ENCODE results near the gene PLEKHF1. TPM values are rescaled to one million over a fixed set of nuclear protein-coding genes. Genes with fewer than 3 reads are reported as not detected.
"Not testable (repeated sequence)": the region's sequence is repeated elsewhere in the genome, so short reads cannot be mapped to it uniquely, and the experiment has no call there.

PLEKHF1 gene
- polyA plus RNA-seq, 1 donor, result 2.5 TPM

DNA sequence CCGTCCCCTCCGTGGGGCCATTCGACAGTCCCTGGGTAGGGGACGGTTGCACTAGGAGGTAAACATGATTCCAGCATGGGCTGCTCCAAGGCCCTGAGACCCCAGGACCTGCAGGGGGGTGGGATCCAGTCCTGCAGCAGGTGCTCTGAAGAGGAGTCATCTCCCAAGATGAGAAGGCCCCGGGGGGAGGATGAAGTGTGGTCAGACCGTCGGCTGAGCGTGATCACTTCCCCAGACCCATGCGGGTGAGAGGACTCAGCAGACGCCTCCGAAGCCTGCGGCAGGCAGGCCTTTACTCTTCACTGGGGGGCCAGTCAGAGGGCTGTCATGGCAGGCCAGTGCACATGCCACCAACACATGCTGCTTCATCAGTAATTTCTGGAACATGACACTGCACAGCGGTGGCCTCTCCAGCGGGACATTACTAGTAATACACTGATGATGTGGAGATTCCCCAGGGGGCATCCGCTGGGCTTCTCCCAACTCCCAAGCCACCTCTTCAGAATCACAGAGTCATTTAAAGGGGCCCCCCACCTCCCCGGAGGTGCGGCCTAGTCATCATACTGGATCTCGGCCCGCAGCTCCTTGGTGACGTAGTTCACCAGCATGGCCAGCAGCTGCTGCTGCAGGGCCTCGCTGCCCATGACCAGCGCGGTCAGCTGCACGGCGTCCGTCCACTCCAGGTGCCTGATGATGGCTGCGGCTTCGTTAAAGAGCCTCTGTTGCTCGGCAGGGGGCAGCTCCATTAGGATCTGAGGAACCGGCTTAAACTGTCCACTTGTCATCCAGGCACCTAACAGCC is 37.1 kb downstream of the PLEKHF1 start:
- H3K27me3 ChIP-seq (ENCODE audit: control insufficient read depth, insufficient read depth, low read length), result no peaks in the 10 kb centered on the region
- no peak overlapping the region for H3K27ac ChIP-seq (ENCODE audit: low read length)
- H3K4me3 ChIP-seq (ENCODE audit: low read length), result no peak overlapping the region
- H3K4me1 ChIP-seq (ENCODE audit: control insufficient read depth, insufficient read depth, low read length), result peaks cover 6% of the 10 kb centered on the region
- peaks cover 29% of the 10 kb centered on the region for H3K36me3 ChIP-seq (ENCODE audit: control insufficient read depth, insufficient read depth, low read length)
- H3K9me3 ChIP-seq (ENCODE audit: control insufficient read depth, low read depth, low read length), result no peaks in the 10 kb centered on the region
- no CpG with 5 or more reads among the region's 30 CpGs for WGBS (ENCODE audit: insufficient coverage, low lambda C conversion rate)
- DNase-seq, result no peak

DNA sequence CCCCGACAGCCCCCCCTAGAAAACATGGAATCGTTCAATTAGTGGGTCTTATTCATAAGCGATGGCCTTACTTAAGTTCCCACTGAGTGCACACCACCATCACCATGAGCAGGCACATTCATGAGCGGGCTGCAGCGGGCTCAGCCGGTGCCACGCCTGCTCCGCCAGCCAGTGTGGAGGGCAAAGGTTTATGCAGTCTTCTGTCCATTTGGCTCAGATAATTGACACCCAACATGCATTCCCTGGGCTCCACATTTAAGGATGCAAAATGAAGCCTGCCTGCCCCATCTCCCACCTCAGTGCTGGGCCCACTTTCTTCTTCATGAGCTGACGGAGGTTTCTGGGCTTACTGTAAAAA is 37.7 kb downstream of the PLEKHF1 start:
- H3K4me1 ChIP-seq (ENCODE audit: control insufficient read depth, insufficient read depth, low read length), result peaks cover 10% of the 10 kb centered on the region
- no peaks in the 10 kb centered on the region for H3K27me3 ChIP-seq (ENCODE audit: control insufficient read depth, insufficient read depth, low read length)
- WGBS (ENCODE audit: insufficient coverage, low lambda C conversion rate), result no CpG with 5 or more reads among the region's 9 CpGs
- no peak for DNase-seq
- no peak overlapping the region for H3K4me3 ChIP-seq (ENCODE audit: low read length)
- H3K27ac ChIP-seq (ENCODE audit: low read length), result no peak overlapping the region
- no peaks in the 10 kb centered on the region for H3K9me3 ChIP-seq (ENCODE audit: control insufficient read depth, low read depth, low read length)
- H3K36me3 ChIP-seq (ENCODE audit: control insufficient read depth, insufficient read depth, low read length), result peaks cover 32% of the 10 kb centered on the region

DNA sequence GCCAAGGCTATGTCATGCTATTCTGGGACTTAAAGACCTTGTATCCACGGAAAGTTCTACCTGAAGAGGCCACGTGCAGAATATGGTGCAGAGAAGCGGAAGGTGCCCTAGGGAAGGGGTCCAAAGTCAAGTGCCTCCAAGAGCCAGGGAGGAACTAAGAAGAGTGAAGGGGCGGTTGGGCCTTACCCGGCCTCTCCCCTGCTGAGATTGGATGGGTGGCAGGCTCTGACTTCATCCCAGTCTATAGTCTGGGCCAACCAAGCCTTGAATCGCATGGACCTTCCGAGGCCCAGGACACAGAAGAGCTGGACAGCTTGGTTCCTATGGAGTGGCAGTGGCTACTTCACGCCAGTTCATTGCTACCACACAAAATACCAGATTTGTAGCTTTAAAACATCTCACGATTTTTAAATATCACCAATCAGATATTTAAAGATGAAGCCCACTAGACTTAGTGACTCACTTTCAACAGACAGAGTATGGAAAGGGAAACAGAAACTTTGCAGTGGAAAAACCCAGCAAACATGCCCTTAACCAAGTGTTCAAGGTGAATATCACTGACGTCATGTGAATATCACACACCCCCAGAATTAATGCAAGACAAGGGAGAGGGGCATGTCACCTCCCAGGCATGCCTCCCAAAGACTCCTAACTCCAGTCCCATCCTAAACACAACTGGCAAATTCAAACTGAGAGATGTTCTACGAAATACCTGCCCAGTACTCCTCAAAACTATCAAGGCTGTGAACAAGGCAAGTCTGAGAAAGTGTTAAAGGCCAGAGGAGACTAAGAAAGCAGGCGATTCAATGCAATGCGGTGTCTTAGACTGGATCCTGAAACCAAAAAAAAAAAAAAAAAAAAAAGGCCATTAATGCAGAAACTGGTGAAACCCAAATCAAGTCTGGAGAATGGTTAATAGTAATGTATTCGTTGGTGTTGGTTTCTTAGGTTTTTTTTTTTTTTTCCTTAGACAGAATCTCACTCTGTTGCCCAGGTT is 39.6 kb downstream of the PLEKHF1 start:
- WGBS (ENCODE audit: insufficient coverage, low lambda C conversion rate), result 90% methylated on average over 2 of the region's 14 CpGs
- H3K4me3 ChIP-seq (ENCODE audit: low read length), result no peak overlapping the region
- no peaks in the 10 kb centered on the region for H3K9me3 ChIP-seq (ENCODE audit: control insufficient read depth, low read depth, low read length)
- peaks cover 32% of the 10 kb centered on the region for H3K36me3 ChIP-seq (ENCODE audit: control insufficient read depth, insufficient read depth, low read length)
- H3K4me1 ChIP-seq (ENCODE audit: control insufficient read depth, insufficient read depth, low read length), result peaks cover 23% of the 10 kb centered on the region
- no peak for DNase-seq
- no peak overlapping the region for H3K27ac ChIP-seq (ENCODE audit: low read length)
- no peaks in the 10 kb centered on the region for H3K27me3 ChIP-seq (ENCODE audit: control insufficient read depth, insufficient read depth, low read length)

DNA sequence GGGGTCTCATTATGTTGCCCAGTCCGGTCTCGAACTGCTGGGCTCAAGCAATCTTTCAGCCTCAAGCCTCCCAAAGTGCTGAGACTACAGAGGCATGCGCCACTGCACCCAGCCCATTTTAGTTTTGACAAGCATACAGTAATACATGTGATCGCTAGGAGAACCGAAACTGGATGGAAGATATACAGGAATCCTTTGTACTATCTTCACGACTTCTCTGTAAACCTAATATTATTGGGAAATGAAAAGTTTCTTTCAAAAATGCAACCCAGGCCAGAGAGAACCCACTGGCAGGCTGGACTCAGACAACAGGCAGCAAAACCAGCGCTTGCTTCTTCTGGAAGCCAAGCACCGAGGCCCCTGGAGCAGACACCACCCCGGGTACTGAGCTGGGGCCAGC is 40.4 kb downstream of the PLEKHF1 start:
- WGBS (ENCODE audit: insufficient coverage, low lambda C conversion rate), result no CpG with 5 or more reads among the region's 9 CpGs

DNA sequence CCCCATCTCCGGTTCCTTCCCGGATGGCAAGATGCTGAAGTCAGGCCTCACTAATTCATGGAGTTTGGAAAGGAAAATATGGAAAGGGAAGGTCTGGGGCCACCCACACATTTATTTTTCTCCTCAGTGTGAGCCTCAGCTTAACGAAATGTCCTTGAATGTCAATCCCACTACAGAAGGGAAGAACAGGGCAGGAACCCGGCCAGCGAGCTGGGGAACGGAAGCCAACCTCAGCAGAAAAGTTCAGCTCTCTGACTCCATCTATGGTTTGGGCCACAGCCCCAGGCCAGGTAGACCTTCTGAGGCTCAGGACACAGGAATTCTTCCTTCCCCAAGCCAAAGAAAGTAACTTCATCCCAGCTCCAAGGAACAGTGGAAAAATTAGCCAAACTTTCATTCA is 41.4 kb downstream of the PLEKHF1 start:
- no peak overlapping the region for H3K4me3 ChIP-seq (ENCODE audit: low read length)
- peaks cover 23% of the 10 kb centered on the region for H3K4me1 ChIP-seq (ENCODE audit: control insufficient read depth, insufficient read depth, low read length)
- H3K36me3 ChIP-seq (ENCODE audit: control insufficient read depth, insufficient read depth, low read length), result peaks cover 29% of the 10 kb centered on the region
- no CpG with 5 or more reads among the region's 6 CpGs for WGBS (ENCODE audit: insufficient coverage, low lambda C conversion rate)
- H3K27ac ChIP-seq (ENCODE audit: low read length), result no peak overlapping the region
- no peaks in the 10 kb centered on the region for H3K9me3 ChIP-seq (ENCODE audit: control insufficient read depth, low read depth, low read length)
- no peaks in the 10 kb centered on the region for H3K27me3 ChIP-seq (ENCODE audit: control insufficient read depth, insufficient read depth, low read length)
- DNase-seq, result no peak

More for the DNA sequence above, 40.4 kb downstream of the PLEKHF1 start:
- Histone ChIP-seq H3K9me3 (ENCODE audit: control insufficient read depth, low read depth, low read length) (no peaks in the 10 kb centered on the region), H3K27ac (ENCODE audit: low read length) (no peak overlapping the region), H3K4me3 (ENCODE audit: low read length) (no peak overlapping the region), H3K4me1 (ENCODE audit: control insufficient read depth, insufficient read depth, low read length) (peaks cover 23% of the 10 kb centered on the region), H3K36me3 (ENCODE audit: control insufficient read depth, insufficient read depth, low read length) (peaks cover 32% of the 10 kb centered on the region), H3K27me3 (ENCODE audit: control insufficient read depth, insufficient read depth, low read length) (no peaks in the 10 kb centered on the region)
- DNase-seq, result no peak

DNA sequence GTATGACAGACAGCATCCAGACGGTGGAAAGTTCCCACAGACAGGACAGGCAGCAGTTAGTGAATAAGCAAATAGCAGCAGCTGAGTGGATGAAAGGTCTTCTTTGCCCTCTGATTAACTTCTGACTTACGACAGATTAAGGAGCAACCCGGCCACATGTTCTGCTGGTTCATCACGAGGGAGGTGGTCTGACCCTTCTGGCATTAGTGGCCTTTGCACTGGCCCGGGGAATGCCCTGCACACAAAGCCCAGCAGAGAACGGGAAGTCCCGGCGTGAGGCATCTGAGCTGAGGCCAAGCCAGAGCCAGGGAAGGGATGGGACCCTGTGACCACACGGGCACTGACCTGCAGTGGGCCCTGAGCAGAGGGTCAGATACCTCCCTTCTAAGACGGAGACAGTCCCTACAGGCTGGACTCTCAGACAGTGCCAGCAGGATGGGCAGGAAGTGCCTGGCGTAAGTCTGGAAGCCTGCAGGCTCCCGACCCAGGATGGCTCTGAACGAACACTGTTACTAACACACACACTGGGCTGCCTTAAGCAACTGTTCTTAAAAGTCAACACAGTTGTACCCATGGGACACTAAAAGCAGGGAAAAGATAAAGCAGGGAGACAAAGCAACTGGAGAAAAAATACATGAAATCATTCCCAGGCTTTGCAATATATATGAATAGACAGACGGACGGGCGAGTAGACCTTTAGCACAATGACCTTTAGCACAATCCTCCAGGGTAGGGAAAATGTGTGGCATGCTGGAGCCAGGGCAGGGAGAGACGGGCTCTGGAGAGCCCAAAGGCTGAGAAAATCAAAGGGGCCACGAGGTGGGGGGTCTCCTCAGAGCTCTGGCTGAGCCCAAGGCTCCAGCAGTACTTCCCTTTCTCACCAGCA is 43.5 kb downstream of the PLEKHF1 start:
- H3K27me3 ChIP-seq (ENCODE audit: control insufficient read depth, insufficient read depth, low read length), result no peaks in the 10 kb centered on the region
- peaks cover 23% of the 10 kb centered on the region for H3K4me1 ChIP-seq (ENCODE audit: control insufficient read depth, insufficient read depth, low read length)
- 20% methylated on average over 1 of the region's 18 CpGs for WGBS (ENCODE audit: insufficient coverage, low lambda C conversion rate)
- no peaks in the 10 kb centered on the region for H3K9me3 ChIP-seq (ENCODE audit: control insufficient read depth, low read depth, low read length)
- peaks cover 14% of the 10 kb centered on the region for H3K36me3 ChIP-seq (ENCODE audit: control insufficient read depth, insufficient read depth, low read length)
- H3K4me3 ChIP-seq (ENCODE audit: low read length), result peak overlapping the region; percentile 17
- DNase-seq, result peak; percentile 86 to 89
- peak overlapping the region; percentile 73 for H3K27ac ChIP-seq (ENCODE audit: low read length)

DNA sequence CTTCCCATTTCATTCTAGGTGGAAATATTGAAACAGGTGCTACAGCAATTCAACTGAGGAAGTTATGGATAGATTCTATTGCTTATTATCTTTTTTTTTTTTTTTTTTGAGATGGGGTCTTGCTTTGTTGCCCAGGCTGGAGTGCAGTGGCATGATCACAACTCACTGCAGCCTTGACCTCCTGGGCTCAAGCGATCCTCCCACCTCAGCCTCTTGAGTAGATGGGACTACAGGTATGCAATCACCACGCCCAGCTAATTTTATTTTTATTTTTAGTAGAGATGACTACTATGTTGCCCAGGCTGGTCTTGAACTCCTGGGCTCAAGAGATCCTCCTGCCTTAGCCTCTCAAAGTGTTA is 44.2 kb downstream of the PLEKHF1 start:
- not testable (repeated sequence) for DNase-seq; H3K4me3 ChIP-seq (ENCODE audit: low read length); H3K27me3 ChIP-seq (ENCODE audit: control insufficient read depth, insufficient read depth, low read length); H3K9me3 ChIP-seq (ENCODE audit: control insufficient read depth, low read depth, low read length)
- peaks cover 23% of the 10 kb centered on the region for H3K4me1 ChIP-seq (ENCODE audit: control insufficient read depth, insufficient read depth, low read length)
- WGBS (ENCODE audit: insufficient coverage, low lambda C conversion rate), result no CpG with 5 or more reads among the region's 2 CpGs
- peak overlapping the region; percentile 73 for H3K27ac ChIP-seq (ENCODE audit: low read length)
- H3K36me3 ChIP-seq (ENCODE audit: control insufficient read depth, insufficient read depth, low read length), result peaks cover 12% of the 10 kb centered on the region

DNA sequence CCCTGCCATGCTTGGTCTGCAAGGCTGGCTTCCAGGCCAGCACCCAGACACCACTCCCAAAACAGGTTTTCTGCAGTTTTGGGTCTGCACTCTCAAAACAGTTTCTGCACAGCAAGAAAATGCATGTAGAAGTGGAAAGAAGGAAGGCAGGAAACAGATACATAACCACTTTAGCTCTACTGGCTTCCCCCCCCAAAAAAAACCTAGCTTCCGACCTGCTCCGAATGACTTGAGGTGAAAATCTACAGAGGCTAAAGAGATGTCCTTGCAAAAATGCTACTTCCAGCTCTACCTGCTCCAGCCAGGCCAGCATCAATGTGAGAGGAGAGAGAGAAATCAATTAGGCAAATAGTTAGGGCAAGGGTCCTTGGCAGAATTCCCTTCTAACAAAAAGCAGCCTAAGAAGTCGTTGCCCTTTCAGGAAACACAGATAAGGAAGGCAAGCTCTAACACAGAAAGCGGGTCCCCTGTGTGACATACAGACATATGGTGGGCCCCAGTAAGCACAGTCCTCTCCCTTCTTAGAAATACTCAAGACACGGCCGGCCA is 46.4 kb downstream of the PLEKHF1 start:
- H3K27ac ChIP-seq (ENCODE audit: low read length), result no peak overlapping the region
- H3K9me3 ChIP-seq (ENCODE audit: control insufficient read depth, low read depth, low read length), result no peaks in the 10 kb centered on the region
- H3K4me3 ChIP-seq (ENCODE audit: low read length), result no peak overlapping the region
- H3K36me3 ChIP-seq (ENCODE audit: control insufficient read depth, insufficient read depth, low read length), result peaks cover 7% of the 10 kb centered on the region
- H3K4me1 ChIP-seq (ENCODE audit: control insufficient read depth, insufficient read depth, low read length), result peaks cover 28% of the 10 kb centered on the region
- no CpG with 5 or more reads among the region's 6 CpGs for WGBS (ENCODE audit: insufficient coverage, low lambda C conversion rate)
- H3K27me3 ChIP-seq (ENCODE audit: control insufficient read depth, insufficient read depth, low read length), result no peaks in the 10 kb centered on the region
- no peak for DNase-seq

DNA sequence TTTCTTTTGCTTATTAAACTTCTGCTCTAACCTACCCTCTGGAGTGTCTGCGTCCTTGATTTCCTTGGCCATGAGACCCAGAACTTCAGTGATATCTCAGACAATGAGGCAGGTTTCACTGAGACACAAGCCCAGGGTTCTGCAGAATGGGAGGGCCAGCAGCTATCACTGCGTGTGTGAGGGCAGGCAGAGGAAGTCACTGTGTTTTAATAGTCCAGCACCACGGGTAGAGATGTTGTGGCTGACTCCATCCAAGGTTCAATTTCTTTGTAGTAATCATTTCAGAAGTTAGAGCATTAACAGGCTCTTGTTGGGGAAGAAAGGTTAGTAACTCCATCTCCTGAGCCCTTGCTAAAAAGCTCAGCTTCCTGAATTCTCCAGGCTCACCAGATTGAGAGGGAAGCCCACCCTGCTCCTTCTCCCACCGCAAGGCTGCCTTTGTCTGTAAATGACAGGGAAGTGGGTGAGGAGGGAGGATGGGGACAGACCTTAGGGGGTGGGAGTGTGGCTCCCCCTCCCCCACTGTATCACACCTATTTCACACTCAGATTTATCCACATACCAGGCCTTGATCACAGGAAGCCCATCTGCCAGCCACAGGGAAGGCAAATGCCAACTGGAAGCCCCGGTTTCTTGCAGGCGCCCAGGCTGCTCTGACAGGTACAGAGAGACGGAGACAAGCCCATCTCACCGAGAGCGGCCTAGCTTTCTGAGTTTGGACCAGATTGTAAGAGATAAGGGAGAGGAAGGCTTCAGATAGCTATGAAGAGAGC is 47.7 kb downstream of the PLEKHF1 start:
- no peaks in the 10 kb centered on the region for H3K27me3 ChIP-seq (ENCODE audit: control insufficient read depth, insufficient read depth, low read length)
- H3K9me3 ChIP-seq (ENCODE audit: control insufficient read depth, low read depth, low read length), result no peaks in the 10 kb centered on the region
- H3K36me3 ChIP-seq (ENCODE audit: control insufficient read depth, insufficient read depth, low read length), result no peaks in the 10 kb centered on the region
- no peak overlapping the region for H3K4me3 ChIP-seq (ENCODE audit: low read length)
- peaks cover 18% of the 10 kb centered on the region for H3K4me1 ChIP-seq (ENCODE audit: control insufficient read depth, insufficient read depth, low read length)
- no CpG with 5 or more reads among the region's 9 CpGs for WGBS (ENCODE audit: insufficient coverage, low lambda C conversion rate)
- H3K27ac ChIP-seq (ENCODE audit: low read length), result no peak overlapping the region
- DNase-seq, result no peak

Data from large intestine (tissue), 3 donors.